PFSK-1 (cell line): Measurements from ENCODE around the gene CNTNAP2.

Source experiments
- FOXP2 ChIP-seq: optimal IDR thresholded peaks from 2 replicates; pipeline ENCODE3; 2011; ENCODE audit warnings: borderline replicate concordance, control low read depth, inconsistent platforms; ENCODE audit not compliant: insufficient read depth; ENCODE audit errors: extremely low read length, extremely low read depth
- POLR2AphosphoS5 ChIP-seq: IDR thresholded peaks from 2 replicates; pipeline ENCODE4 v1.6.1; 2012; ENCODE audit warnings: low read depth, mild to moderate bottlenecking, control low read depth, low read length, moderate library complexity
- SIN3A ChIP-seq: IDR thresholded peaks from 2 replicates; pipeline ENCODE4 v1.6.1; 2012; ENCODE audit warnings: mild to moderate bottlenecking, low read length, moderate library complexity, borderline replicate concordance; ENCODE audit not compliant: insufficient read depth
- TAF1 ChIP-seq: IDR thresholded peaks from 2 replicates; pipeline ENCODE4 v1.6.1; 2012; ENCODE audit warnings: low read length, control low read depth, borderline replicate concordance; ENCODE audit not compliant: insufficient read depth
- TF ChIP-seq, protein P1 (sequence below), 2 experiments: IDR thresholded peaks; 2 replicates each; pipeline versions ENCODE4 v1.6.1 to v1.8.0; 2011 to 2012; ENCODE audit warnings: low read depth in 2 of 2, low read length in 2 of 2, control low read depth in 1 of 2, inconsistent platforms in 1 of 2, mild to moderate bottlenecking in 1 of 2, moderate library complexity in 1 of 2; ENCODE audit not compliant: insufficient read depth in 1 of 2

CNTNAP2 gene

DNA sequence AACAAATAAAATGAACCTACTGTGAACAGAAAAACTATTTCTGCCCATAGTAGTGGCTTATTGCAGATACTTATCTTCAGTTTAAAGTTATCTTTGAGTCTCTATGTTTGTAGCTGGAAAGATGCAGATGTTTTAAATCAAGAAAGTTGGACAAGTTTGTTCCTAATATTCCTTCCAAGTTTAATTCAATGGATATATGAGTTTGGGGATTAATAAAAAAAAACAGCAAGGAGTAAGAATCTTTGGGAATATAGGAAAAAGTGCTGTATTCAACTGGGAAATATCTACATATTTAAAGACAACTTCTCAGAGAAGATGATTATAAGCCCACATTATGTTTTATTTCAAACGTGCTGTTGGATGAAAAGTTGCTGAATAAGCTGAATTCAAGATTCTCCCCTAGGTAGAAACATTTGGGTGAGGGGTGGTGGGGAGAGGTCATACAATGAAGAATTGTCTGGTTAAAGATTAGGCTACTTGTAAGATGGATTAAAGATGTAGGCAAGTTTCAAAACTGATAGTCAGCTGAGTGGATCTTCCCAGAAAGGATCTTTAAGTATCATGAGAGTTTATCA is 1135.2 kb downstream of the CNTNAP2 start:
- no peak for TF ChIP-seq POLR2AphosphoS5
- TF ChIP-seq, protein P1, sequence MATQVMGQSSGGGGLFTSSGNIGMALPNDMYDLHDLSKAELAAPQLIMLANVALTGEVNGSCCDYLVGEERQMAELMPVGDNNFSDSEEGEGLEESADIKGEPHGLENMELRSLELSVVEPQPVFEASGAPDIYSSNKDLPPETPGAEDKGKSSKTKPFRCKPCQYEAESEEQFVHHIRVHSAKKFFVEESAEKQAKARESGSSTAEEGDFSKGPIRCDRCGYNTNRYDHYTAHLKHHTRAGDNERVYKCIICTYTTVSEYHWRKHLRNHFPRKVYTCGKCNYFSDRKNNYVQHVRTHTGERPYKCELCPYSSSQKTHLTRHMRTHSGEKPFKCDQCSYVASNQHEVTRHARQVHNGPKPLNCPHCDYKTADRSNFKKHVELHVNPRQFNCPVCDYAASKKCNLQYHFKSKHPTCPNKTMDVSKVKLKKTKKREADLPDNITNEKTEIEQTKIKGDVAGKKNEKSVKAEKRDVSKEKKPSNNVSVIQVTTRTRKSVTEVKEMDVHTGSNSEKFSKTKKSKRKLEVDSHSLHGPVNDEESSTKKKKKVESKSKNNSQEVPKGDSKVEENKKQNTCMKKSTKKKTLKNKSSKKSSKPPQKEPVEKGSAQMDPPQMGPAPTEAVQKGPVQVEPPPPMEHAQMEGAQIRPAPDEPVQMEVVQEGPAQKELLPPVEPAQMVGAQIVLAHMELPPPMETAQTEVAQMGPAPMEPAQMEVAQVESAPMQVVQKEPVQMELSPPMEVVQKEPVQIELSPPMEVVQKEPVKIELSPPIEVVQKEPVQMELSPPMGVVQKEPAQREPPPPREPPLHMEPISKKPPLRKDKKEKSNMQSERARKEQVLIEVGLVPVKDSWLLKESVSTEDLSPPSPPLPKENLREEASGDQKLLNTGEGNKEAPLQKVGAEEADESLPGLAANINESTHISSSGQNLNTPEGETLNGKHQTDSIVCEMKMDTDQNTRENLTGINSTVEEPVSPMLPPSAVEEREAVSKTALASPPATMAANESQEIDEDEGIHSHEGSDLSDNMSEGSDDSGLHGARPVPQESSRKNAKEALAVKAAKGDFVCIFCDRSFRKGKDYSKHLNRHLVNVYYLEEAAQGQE (IDR thresholded peaks at IDR 0.05; ENCODE audit: insufficient read depth in 1 of 2, low read depth in 2 of 2, low read length in 2 of 2): no peak
- TF ChIP-seq TAF1: no peak
- TF ChIP-seq SIN3A: no peak
- TF ChIP-seq FOXP2: no peak

DNA sequence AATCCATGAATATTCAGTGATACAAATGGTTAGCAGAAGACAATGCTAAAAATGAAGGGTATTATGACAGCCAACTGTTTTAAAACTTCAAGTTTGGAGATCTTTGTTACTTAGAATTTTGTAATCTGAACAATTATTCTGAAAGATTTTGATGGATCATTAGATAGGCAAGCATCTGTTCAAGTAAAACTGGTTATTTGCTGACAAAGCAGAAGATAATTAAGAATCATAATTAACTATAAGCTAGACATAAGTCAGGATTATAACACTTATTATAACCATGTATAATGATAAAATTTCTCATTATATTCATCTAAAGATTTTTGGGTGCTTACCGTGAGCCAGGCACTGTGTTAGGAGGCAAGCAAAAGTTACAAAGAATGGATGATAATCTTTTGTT is 1145.1 kb downstream of the CNTNAP2 start:
- TF ChIP-seq TAF1: no peak
- TF ChIP-seq, protein P1 (IDR thresholded peaks at IDR 0.05; ENCODE audit: insufficient read depth in 1 of 2, low read depth in 2 of 2, low read length in 2 of 2): no peak

DNA sequence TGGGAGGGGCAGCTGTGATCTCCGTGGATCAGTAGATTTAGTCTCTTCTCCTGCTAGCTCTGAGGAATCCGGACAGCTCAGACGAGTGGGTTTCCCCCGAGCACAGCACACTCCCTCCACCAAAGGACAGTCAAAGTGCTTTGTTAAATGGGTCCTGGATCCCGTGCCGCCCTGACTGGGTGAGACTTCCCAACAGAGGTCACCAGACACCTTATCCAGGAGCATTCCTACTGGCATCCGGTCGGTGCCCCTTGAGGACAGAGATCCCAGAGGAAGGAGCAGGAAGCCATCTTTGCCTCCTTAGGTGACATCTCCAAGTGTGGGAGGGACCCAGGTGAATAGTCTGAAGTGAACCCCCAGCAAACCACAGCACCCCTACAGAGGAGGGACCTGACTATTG is 1148.9 kb downstream of the CNTNAP2 start:
- TF ChIP-seq TAF1: no peak
- TF ChIP-seq, protein P1 (IDR thresholded peaks at IDR 0.05; ENCODE audit: insufficient read depth in 1 of 2, low read depth in 2 of 2, low read length in 2 of 2): no peak
- no peak for TF ChIP-seq SIN3A

DNA sequence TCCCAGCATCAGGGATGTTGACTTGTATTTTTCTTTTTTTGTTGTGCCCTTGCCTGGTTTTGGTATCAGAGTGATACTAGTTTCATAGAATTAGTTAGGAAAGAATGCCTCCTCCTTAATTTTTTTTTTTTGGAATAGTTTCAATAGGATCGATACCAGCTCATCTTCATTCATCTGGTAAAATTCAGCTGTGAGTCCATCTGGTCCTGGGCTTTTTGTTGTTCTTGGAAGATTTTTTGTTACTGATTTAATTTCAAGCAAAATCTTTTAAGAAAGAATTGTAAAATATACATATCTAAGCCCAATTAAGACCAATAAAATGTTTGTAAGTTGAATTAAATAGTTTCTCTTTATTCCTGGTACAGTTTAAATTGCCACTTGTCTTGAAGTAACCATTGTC is 1159.5 kb downstream of the CNTNAP2 start:
- no peak for TF ChIP-seq FOXP2
- TF ChIP-seq, protein P1 (IDR thresholded peaks at IDR 0.05; ENCODE audit: insufficient read depth in 1 of 2, low read depth in 2 of 2, low read length in 2 of 2): no peak
- TF ChIP-seq POLR2AphosphoS5: no peak
- TF ChIP-seq SIN3A: no peak
- TF ChIP-seq TAF1: no peak

DNA sequence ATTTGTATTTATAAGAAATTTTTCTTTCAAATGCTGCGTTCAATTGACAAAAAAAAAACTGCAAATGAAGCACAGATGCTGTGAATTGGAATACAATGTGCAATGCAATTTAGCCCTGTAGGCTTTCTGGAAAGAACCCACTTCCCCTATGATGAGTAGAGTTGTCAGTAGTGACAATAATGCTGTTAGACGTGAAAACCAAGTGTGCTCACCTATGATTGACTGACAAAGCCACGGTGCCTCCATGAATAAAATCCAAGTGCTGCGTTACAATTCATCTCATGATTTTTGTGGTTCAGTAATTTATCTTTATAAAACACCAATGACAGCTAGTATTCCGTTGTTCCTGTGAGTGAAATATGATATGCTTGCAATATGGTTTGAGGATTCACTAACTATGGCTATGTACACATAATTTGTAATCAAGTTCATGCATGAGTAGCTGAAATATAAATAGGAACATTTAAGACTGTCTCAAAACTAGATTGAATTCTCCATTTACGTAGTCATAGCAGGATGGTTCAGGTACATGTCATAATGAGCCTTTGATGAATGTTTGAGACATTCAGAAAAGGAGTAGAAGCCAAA is 1160.3 kb downstream of the CNTNAP2 start:
- TF ChIP-seq, protein P1 (IDR thresholded peaks at IDR 0.05; ENCODE audit: insufficient read depth in 1 of 2, low read depth in 2 of 2, low read length in 2 of 2): no peak
- no peak for TF ChIP-seq SIN3A
- no peak for TF ChIP-seq TAF1
- no peak for TF ChIP-seq POLR2AphosphoS5
- no peak for TF ChIP-seq FOXP2
